GM10847 (cell line): ENCODE measurements around the gene MUC15.

Experiments
- POLR2A ChIP-seq: IDR thresholded peaks from 2 replicates; pipeline ENCODE4 v1.6.1; 2011; ENCODE audit not compliant: insufficient read length; ENCODE audit errors: extremely low read depth

Gene MUC15

GRCh38 chr11:26571861-26572654 lies at the start of gene MUC15:
Gene MUC15 (minus strand): TSS chr11:26572263. CDS start chr11:26567094, 5,169 bp downstream.
- TF ChIP-seq POLR2A: no peak

GRCh38 chr11:26621132-26621531 lies 49.1 kb upstream of the MUC15 start:
- no peak for TF ChIP-seq POLR2A

GRCh38 chr11:26620282-26621045 lies 48.4 kb upstream of the MUC15 start:
- TF ChIP-seq POLR2A: no peak

GRCh38 chr11:26618441-26618840 lies 46.4 kb upstream of the MUC15 start:
- no peak for TF ChIP-seq POLR2A

- TF ChIP-seq POLR2A: no peak
Measured at GRCh38 chr11:26613759-26614158, 41.7 kb upstream of the MUC15 start.

GRCh38 chr11:26608507-26609146 lies 36.6 kb upstream of the MUC15 start:
- no peak for TF ChIP-seq POLR2A

- TF ChIP-seq POLR2A: no peak
Measured at GRCh38 chr11:26607725-26608506, 35.9 kb upstream of the MUC15 start.

- no peak for TF ChIP-seq POLR2A
Measured at GRCh38 chr11:26599876-26600434, 27.9 kb upstream of the MUC15 start.

GRCh38 chr11:26599425-26599824 lies 27.4 kb upstream of the MUC15 start:
- no peak for TF ChIP-seq POLR2A

GRCh38 chr11:26597899-26598298 lies 25.8 kb upstream of the MUC15 start:
- TF ChIP-seq POLR2A: no peak

GRCh38 chr11:26593691-26594090 lies 21.6 kb upstream of the MUC15 start:
- no peak for TF ChIP-seq POLR2A

- TF ChIP-seq POLR2A: no peak
Measured at GRCh38 chr11:26587073-26587472, 15.0 kb upstream of the MUC15 start.

- TF ChIP-seq POLR2A: no peak
Measured at GRCh38 chr11:26584818-26585217, 12.8 kb upstream of the MUC15 start.

- no peak for TF ChIP-seq POLR2A
Measured at GRCh38 chr11:26583550-26583949, 11.5 kb upstream of the MUC15 start.

- TF ChIP-seq POLR2A: no peak
Measured at GRCh38 chr11:26580929-26581328, 8.9 kb upstream of the MUC15 start.
